Activated T-helper 17 cell treated with anti-CD3 and anti-CD28 coated beads, Interleukin-2, amount 50 U/mL, for 72 hours (primary cell): ENCODE results near the gene OR2T35. TPM values are rescaled to one million over a fixed set of nuclear protein-coding genes. Genes with fewer than 3 reads are reported as not detected.
A peak's percentile ranks its signal among the peaks of the same experiment; 100 is the strongest.
"Not testable (repeated sequence)": the region's sequence is repeated elsewhere in the genome, so short reads cannot be mapped to it uniquely, and the experiment has no call there.

ENCODE experiments used
- ATAC-seq: fragments of 150-1000 bp; cut with Tn5 transposase; replicated peaks from 2 replicates; pipeline ENCODE4 v1.10.0; 2021; ENCODE audit warnings: mild to moderate bottlenecking, moderate library complexity
- H3K27ac Mint-ChIP-seq: one replicate; pipeline ENCODE4 v1.8.0; 2022; ENCODE audit warnings: mixed read lengths
- H3K27me3 Mint-ChIP-seq: one replicate; pipeline ENCODE4 v1.8.0; 2022; ENCODE audit warnings: mixed read lengths
- H3K36me3 Mint-ChIP-seq: one replicate; pipeline ENCODE4 v1.8.0; 2022; ENCODE audit warnings: low read depth, mild to moderate bottlenecking, mixed read lengths
- H3K4me1 Mint-ChIP-seq: one replicate; pipeline ENCODE4 v1.8.0; 2022; ENCODE audit warnings: mixed read lengths
- H3K4me3 Mint-ChIP-seq: one replicate; pipeline ENCODE4 v1.8.0; 2022; ENCODE audit warnings: mild to moderate bottlenecking, mixed read lengths
- H3K9me3 Mint-ChIP-seq: one replicate; pipeline ENCODE4 v1.8.0; 2022; ENCODE audit warnings: mixed read lengths
- total RNA-seq, 2 donors: library from RNA; stranded (reverse); gene quantifications; one replicate each; pipeline ENCODE4 v1.2.3, GENCODE V29; 2022

Gene OR2T35
- total RNA-seq, 2 donors from 2014 or later, result not detected

GRCh38 chr1:248639652-248640051 is 5.4 kb downstream of the OR2T35 start:
- H3K4me1 Mint-ChIP-seq, H3K36me3 Mint-ChIP-seq, H3K27ac Mint-ChIP-seq, H3K4me3 Mint-ChIP-seq, H3K27me3 Mint-ChIP-seq, H3K9me3 Mint-ChIP-seq: not testable (repeated sequence)
- peak; percentile 40 for ATAC-seq

GRCh38 chr1:248636612-248637011 is 8.5 kb downstream of the OR2T35 start:
- not testable (repeated sequence) for H3K4me3 Mint-ChIP-seq, ATAC-seq, H3K27me3 Mint-ChIP-seq, H3K4me1 Mint-ChIP-seq, H3K27ac Mint-ChIP-seq, H3K36me3 Mint-ChIP-seq, H3K9me3 Mint-ChIP-seq

DNA sequence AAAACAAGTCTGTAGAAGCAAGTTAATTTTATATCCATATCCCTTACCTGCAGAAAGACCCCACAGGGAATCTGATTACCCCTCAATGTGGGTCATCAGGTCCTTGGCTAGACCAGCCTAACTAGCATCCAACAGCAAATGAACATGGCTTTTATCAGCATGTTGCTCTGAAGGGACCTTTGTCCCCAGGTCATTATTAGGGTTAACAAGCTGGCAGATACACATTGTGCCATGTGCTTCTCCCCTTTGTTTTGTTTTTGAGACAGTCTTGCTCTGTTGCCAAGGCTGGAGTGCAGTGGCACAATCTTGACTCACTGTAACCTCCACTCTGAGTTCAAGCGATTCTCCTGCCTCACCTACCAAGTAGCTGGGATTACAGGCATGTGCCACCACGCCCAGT is 10.1 kb downstream of the OR2T35 start, which contains the start of gene OR2T11:
Gene OR2T11, minus strand, starts transcription at position 101 of the 400 bp plus-strand sequence. CDS start 7,963 bp downstream, outside the sequence.
- not testable (repeated sequence) for H3K9me3 Mint-ChIP-seq, H3K4me1 Mint-ChIP-seq, H3K4me3 Mint-ChIP-seq, H3K36me3 Mint-ChIP-seq, H3K27ac Mint-ChIP-seq, H3K27me3 Mint-ChIP-seq, ATAC-seq

- Mint-ChIP-seq H3K4me3 (no peak overlapping the region), H3K27me3 (no peaks in the 10 kb centered on the region), H3K36me3 (no peaks in the 10 kb centered on the region), H3K9me3 (no peaks in the 10 kb centered on the region), H3K4me1 (no peaks in the 10 kb centered on the region), H3K27ac (no peak overlapping the region)
- ATAC-seq, result no peak
Measured at GRCh38 chr1:248631354-248632008, 13.6 kb downstream of the OR2T35 start.

DNA sequence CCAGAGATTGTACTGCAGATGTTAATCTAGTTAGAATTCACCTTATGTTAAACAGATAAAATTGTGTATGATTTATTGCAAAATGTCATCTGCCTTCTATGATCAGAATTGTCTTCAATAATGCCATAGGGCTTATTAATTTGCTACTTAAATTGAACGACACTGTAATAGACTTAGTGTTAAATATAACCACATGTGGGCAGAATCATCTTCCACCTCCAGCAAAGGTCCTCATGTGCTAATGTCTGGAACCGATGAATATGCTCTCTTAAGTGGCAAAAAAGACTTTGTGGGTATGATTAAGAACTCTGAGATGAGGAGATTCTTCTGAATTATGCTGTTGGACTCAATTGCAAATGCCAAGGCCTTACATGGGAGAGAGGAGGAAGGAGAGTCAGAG is 14.5 kb downstream of the OR2T35 start:
- Mint-ChIP-seq H3K4me3 (no peak overlapping the region), H3K36me3 (no peaks in the 10 kb centered on the region), H3K4me1 (no peaks in the 10 kb centered on the region)

GRCh38 chr1:248627971-248628844 is 16.9 kb downstream of the OR2T35 start:
- H3K27me3 Mint-ChIP-seq, result no peaks in the 10 kb centered on the region
- H3K9me3 Mint-ChIP-seq, result no peaks in the 10 kb centered on the region
- H3K4me3 Mint-ChIP-seq, result no peak overlapping the region
- no peak overlapping the region for H3K27ac Mint-ChIP-seq
- no peak for ATAC-seq
- H3K36me3 Mint-ChIP-seq, result no peaks in the 10 kb centered on the region
- H3K4me1 Mint-ChIP-seq, result no peaks in the 10 kb centered on the region

More for the DNA sequence above, 14.5 kb downstream of the OR2T35 start:
- H3K27ac Mint-ChIP-seq, result no peak overlapping the region
- H3K27me3 Mint-ChIP-seq, result no peaks in the 10 kb centered on the region
- ATAC-seq, result no peak
- H3K9me3 Mint-ChIP-seq, result no peaks in the 10 kb centered on the region

DNA sequence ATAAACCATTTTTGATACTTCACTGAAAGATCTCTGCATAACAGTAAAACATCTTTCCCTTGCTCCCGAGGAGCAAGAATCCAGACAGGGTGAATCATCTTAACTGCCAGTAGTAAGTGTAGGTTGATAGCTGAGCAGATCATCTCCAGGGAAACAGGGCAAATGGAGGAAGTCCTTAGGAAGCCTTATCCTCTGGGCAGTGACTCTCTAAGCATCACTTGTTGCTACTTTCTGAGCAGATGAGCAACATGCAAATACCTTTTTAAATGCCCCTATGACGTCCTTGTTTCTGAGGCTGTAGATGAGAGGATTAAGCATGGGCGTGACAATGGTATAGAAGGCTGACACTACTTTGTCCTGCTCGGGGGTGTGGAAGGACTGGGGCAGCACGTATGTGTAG is 19.1 kb downstream of the OR2T35 start:
- no peaks in the 10 kb centered on the region for H3K9me3 Mint-ChIP-seq
- no peak overlapping the region for H3K4me3 Mint-ChIP-seq
- no peaks in the 10 kb centered on the region for H3K4me1 Mint-ChIP-seq
- no peak overlapping the region for H3K27ac Mint-ChIP-seq
- H3K27me3 Mint-ChIP-seq, result no peaks in the 10 kb centered on the region
- no peaks in the 10 kb centered on the region for H3K36me3 Mint-ChIP-seq
- ATAC-seq, result no peak

DNA sequence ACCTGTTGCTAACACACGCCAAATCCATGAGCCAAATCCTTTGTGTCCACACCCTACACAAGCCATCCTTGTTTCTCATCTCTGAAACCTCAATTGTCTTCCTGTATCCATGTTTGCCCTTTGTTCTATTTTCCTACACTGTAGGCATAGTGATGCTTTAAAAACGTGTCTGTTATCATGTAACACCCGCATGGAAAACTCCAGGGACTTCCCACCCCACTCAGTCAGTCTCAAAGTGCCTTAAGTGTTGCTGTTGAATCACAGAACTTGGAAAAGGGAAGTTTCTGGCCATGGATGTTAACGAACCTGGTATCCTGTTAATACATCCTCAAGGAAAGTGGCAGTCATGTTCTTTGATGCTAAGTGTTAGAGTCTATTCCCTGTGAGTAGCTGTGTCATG is 19.9 kb downstream of the OR2T35 start:
- H3K27ac Mint-ChIP-seq, result no peak overlapping the region
- no peaks in the 10 kb centered on the region for H3K36me3 Mint-ChIP-seq
- ATAC-seq, result no peak
- no peaks in the 10 kb centered on the region for H3K9me3 Mint-ChIP-seq
- H3K4me3 Mint-ChIP-seq, result no peak overlapping the region
- no peaks in the 10 kb centered on the region for H3K4me1 Mint-ChIP-seq
- no peaks in the 10 kb centered on the region for H3K27me3 Mint-ChIP-seq

GRCh38 chr1:248622570-248623001 is 22.5 kb downstream of the OR2T35 start:
- no peaks in the 10 kb centered on the region for H3K9me3 Mint-ChIP-seq
- H3K4me3 Mint-ChIP-seq, result no peak overlapping the region
- no peaks in the 10 kb centered on the region for H3K36me3 Mint-ChIP-seq
- no peak overlapping the region for H3K27ac Mint-ChIP-seq
- peak; percentile 70 for ATAC-seq
- no peaks in the 10 kb centered on the region for H3K27me3 Mint-ChIP-seq
- H3K4me1 Mint-ChIP-seq, result no peaks in the 10 kb centered on the region

DNA sequence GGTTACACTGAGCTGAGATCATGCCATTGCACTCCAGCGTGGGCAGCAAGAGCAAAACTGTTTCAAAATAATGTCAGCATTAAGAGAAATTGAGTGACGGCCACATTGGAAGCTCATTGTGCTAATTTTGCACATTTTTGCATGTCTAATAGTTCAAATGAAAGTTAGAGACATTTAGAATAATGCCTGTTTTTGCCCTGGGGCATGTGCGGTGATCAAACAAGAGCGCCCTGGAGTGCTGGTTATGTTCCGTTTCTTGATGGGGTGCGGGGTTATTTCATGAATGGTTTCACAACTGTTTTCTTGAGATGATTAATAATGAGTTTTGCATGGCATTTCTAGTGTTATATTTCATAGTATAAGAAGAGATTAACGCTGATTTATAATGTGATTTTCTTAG is 23.3 kb downstream of the OR2T35 start:
- no peaks in the 10 kb centered on the region for H3K9me3 Mint-ChIP-seq
- H3K4me1 Mint-ChIP-seq, result no peaks in the 10 kb centered on the region
- no peak overlapping the region for H3K27ac Mint-ChIP-seq
- H3K36me3 Mint-ChIP-seq, result no peaks in the 10 kb centered on the region
- no peak for ATAC-seq
- H3K27me3 Mint-ChIP-seq, result no peaks in the 10 kb centered on the region
- H3K4me3 Mint-ChIP-seq, result no peak overlapping the region

DNA sequence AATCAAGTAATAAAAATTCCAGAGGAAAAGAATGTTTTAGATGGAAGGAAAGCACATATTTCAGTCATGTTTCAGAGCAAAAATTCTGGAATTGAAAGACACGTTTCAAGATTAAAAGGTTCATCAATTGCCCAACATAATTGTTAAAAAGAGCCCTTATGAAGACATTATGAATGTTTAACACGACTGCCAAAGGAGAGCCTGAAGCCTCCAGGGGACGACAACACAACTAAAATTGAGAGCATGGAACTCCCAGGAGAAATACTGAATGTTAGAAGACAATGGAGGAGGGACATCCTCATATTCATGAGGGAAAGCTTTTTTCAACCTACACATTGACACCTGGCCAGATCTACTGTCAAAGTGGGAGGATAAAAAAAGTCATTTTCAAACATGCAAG is 26.2 kb downstream of the OR2T35 start:
- H3K4me3 Mint-ChIP-seq, result no peak overlapping the region
- H3K4me1 Mint-ChIP-seq, result no peaks in the 10 kb centered on the region
- H3K27me3 Mint-ChIP-seq, result no peaks in the 10 kb centered on the region
- H3K36me3 Mint-ChIP-seq, result no peaks in the 10 kb centered on the region
- no peak overlapping the region for H3K27ac Mint-ChIP-seq
- H3K9me3 Mint-ChIP-seq, result no peaks in the 10 kb centered on the region
- no peak for ATAC-seq

DNA sequence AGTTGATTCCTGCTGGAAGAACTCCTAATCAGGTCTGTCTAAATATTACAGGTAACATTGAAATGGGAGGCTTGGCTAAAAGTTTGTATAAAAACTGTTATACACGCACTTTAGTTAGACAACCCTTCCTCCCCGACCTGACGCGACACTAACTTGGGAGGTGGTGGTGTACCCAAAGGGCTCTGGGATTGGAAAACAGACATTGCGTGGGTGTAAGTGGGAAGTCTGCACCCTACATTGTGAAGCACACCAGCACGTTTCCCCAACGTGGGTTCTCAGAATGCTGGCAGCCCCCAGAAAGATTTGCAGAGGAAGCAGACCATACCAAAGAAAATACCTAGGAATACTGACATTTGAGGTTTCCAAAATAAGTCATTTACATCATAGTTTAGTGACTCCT is 27.0 kb downstream of the OR2T35 start:
- Mint-ChIP-seq H3K27me3 (no peaks in the 10 kb centered on the region), H3K36me3 (no peaks in the 10 kb centered on the region), H3K9me3 (no peaks in the 10 kb centered on the region), H3K4me3 (no peak overlapping the region), H3K4me1 (no peaks in the 10 kb centered on the region), H3K27ac (no peak overlapping the region)
- no peak for ATAC-seq

- Mint-ChIP-seq H3K9me3 (no peaks in the 10 kb centered on the region), H3K4me1 (no peaks in the 10 kb centered on the region), H3K36me3 (no peaks in the 10 kb centered on the region), H3K27me3 (no peaks in the 10 kb centered on the region), H3K27ac (peak overlapping the region; percentile 36), H3K4me3 (peak overlapping the region; percentile 3)
- ATAC-seq, result peak; percentile 86
Measured at GRCh38 chr1:248613742-248614141, 31.3 kb downstream of the OR2T35 start.

DNA sequence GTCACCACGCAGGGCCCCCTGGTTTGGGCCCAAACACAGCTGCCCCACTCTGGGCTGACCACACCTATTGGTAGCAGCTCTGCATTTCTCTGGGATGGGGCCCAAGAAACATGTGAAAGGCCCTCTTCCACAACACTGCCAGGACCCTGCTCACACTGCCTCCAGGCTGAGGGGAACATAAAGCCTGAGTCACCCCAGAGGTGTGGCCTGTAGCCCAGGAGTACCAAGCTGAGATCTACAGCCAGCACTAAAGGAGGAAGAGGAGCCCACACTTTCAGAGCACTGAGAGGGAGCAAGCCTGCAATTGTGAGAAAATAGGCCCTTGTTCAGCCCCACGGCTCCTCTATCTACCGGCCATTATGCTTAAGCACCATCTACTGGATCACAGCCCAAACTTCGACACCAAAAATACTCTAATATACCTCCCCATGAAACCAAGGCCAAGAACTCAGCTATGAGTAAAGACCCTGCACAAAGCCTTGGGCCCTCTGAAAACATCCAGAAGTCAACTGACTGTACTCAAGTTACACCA is 33.1 kb downstream of the OR2T35 start:
- H3K27ac Mint-ChIP-seq, result peak overlapping the region; percentile 14
- no peak overlapping the region for H3K4me3 Mint-ChIP-seq
- no peaks in the 10 kb centered on the region for H3K9me3 Mint-ChIP-seq
- no peaks in the 10 kb centered on the region for H3K36me3 Mint-ChIP-seq
- no peaks in the 10 kb centered on the region for H3K27me3 Mint-ChIP-seq
- ATAC-seq, result peak; percentile 42
- H3K4me1 Mint-ChIP-seq, result no peaks in the 10 kb centered on the region

DNA sequence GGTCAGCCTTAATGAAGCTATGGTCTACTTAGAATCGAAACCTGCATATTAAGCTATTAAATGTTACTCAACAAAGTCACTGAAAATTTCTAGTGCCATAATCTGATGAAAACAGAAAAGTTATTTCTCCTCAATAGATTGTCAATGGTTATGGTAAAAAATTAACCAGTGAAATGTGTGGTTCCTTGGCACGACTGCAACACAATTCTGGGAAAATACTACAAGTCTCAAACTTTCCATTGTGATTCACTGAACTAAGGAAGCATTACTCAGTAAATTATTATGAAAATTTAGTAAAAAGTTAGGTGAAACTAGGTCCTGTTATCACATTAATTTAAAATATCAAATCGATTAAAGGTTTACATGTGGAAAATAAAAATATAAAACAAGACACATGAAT is 34.8 kb downstream of the OR2T35 start:
- H3K36me3 Mint-ChIP-seq, result no peaks in the 10 kb centered on the region
- no peaks in the 10 kb centered on the region for H3K4me1 Mint-ChIP-seq
- no peak overlapping the region for H3K4me3 Mint-ChIP-seq
- H3K27ac Mint-ChIP-seq, result no peak overlapping the region
- no peaks in the 10 kb centered on the region for H3K27me3 Mint-ChIP-seq
- ATAC-seq, result no peak
- no peaks in the 10 kb centered on the region for H3K9me3 Mint-ChIP-seq
